Measurements from ENCODE around the gene IL1RL2.

The IL1RL2 gene

GRCh38 chr2:102238039-102238756, 51.4 kb downstream of the IL1RL2 start:
- intact Hi-C loops (cut with DNase I): no loop called here
- no peak for DNase-seq

GRCh38 chr2:102238778-102239177, 52.0 kb downstream of the IL1RL2 start:
- intact Hi-C loops (cut with DNase I): no loop called here

GRCh38 chr2:102239344-102239743, 52.5 kb downstream of the IL1RL2 start:
- intact Hi-C loops (cut with DNase I): no loop called here
- no peak for DNase-seq

More at GRCh38 chr2:102238778-102239177, 52.0 kb downstream of the IL1RL2 start:
- DNase-seq: no peak

GRCh38 chr2:102240640-102241370, 54.0 kb downstream of the IL1RL2 start:
- peak; percentile 70 to 98 (median 89) for DNase-seq
- intact Hi-C loops (cut with DNase I): loop anchor here (1.0 to 5.0 kb wide), 3 partner anchors 116 to 221 kb away; partner anchors contain the start of gene IL18R1

GRCh38 chr2:102241616-102242305, 54.9 kb downstream of the IL1RL2 start:
- no peak for DNase-seq
- intact Hi-C loops (cut with DNase I): loop anchor here (5.0 kb wide), 2 partner anchors 116 to 201 kb away; partner anchors contain the start of gene IL18R1

GRCh38 chr2:102245266-102246151, 58.7 kb downstream of the IL1RL2 start:
- DNase-seq: no peak
- intact Hi-C loops (cut with DNase I): no loop called here

- intact Hi-C loops (cut with DNase I): no loop called here
- DNase-seq: peak in 2 of 10 donors; percentile 69 to 84
These were observed 63.5 kb downstream of the IL1RL2 start for GRCh38 chr2:102250278-102250821.

- intact Hi-C loops (cut with DNase I): no loop called here
- DNase-seq: peak in 6 of 10 donors; percentile 29 to 88 (median 52)
These were observed 64.4 kb downstream of the IL1RL2 start for GRCh38 chr2:102251042-102251848.

GRCh38 chr2:102251849-102252203, 65.0 kb downstream of the IL1RL2 start:
- DNase-seq: no peak
- intact Hi-C loops (cut with DNase I): no loop called here

GRCh38 chr2:102252236-102252635, 65.4 kb downstream of the IL1RL2 start:
- intact Hi-C loops (cut with DNase I): no loop called here
- no peak for DNase-seq

- intact Hi-C loops (cut with DNase I): no loop called here
- DNase-seq: no peak
These were observed 66.4 kb downstream of the IL1RL2 start for GRCh38 chr2:102253140-102253752.

GRCh38 chr2:102253753-102254150, 66.9 kb downstream of the IL1RL2 start:
- DNase-seq: no peak
- intact Hi-C loops (cut with DNase I): no loop called here

- intact Hi-C loops (cut with DNase I): no loop called here
- DNase-seq: no peak
These were observed 69.5 kb downstream of the IL1RL2 start for GRCh38 chr2:102256276-102256675.

GRCh38 chr2:102256874-102257462, 70.1 kb downstream of the IL1RL2 start:
- DNase-seq: no peak
- intact Hi-C loops (cut with DNase I): no loop called here

GRCh38 chr2:102258025-102258385, 71.2 kb downstream of the IL1RL2 start:
- intact Hi-C loops (cut with DNase I): no loop called here
- no peak for DNase-seq

- intact Hi-C loops (cut with DNase I): no loop called here
- no peak for DNase-seq
These were observed 71.7 kb downstream of the IL1RL2 start for GRCh38 chr2:102258386-102259074.

GRCh38 chr2:102261467-102262135, 74.8 kb downstream of the IL1RL2 start:
- intact Hi-C loops (cut with DNase I): no loop called here
- no peak for DNase-seq

Data from posterior cingulate gyrus (tissue), 11 donors.